Inflammatory macrophage treated with lipopolysaccharide for 1 hour (primary cell): ENCODE data around the gene SDHA.
"Not testable (repeated sequence)": the region's sequence is repeated elsewhere in the genome, so short reads cannot be mapped to it uniquely, and the experiment has no call there.

Experiments
- DNase-seq, 2 donors: peaks; one replicate each; pipeline ENCODE4 v3.0.0-alpha.2; 2020 to 2022

SDHA gene

DNA sequence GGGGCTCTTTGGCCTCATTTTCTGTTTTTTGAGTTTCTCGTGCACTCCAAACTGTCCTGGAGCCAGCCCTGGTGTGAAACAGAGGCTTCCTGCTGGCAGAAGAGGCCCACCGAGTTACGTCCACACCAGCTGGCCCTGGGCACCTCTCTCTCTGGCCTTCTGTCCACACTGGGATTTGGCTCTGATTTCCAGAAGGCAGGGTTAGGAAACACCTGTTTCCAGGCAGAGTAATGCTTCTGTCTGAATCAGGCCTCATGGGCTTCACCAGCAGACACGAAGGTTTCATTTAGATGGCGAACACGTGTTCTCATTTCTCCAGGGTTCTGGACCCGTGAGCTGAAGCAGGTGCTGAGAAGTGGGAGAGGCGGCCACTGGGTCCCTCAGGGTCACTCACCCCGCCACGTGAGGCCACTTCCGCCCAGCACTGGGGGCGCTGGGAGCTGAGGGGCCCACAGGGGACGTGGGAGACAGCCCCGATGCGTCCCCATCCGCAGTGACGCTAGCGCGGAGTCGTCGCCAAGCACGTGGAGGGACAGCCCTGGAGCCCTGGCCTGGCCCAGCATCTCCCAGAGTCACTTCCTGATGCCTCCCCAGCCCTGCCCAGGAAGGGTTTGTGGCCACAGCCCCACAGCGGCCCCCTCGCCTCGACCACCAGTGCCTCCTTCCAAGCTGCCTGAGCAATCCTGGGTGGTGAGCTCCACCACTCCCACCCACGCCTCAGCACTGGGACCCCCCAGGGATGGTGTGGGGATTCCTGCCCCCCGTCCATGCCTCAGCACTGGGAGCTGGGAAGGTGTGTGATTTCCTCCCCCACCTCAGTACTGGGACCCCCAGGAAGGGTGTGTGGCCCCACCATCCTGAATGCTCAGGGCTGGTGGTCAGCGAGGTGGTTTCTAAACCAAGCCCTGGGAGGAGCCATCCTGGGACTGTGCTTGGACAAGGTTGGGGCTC is 31.8 kb upstream of the SDHA start:
- no peak for DNase-seq

DNA sequence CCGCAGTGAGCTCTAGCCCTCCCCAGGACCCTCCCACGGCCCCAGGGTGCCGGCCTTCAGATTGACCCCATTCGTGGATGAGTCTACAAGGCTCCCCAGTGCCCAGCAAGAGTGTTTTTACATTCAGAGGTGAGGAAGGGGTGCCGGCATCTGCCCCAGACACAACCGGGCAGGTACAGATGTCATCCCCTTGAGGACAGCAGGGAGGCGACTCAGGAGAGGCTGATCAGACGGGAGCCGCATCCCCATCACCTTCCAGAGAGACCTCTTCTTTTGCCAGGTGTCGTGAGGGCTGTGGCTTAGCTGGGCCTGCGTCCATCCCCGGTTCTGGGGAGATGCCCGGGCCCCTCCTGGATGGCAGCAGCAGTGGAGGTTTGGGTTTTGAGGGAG is 31.1 kb upstream of the SDHA start:
- DNase-seq, result no peak

GRCh38 chr5:187617-188451 is 30.3 kb upstream of the SDHA start:
- no peak for DNase-seq

- peak; percentile 57 to 90 for DNase-seq
These were observed 29.3 kb upstream of the SDHA start for GRCh38 chr5:188488-189481.

- DNase-seq, result no peak
These were observed 28.6 kb upstream of the SDHA start for GRCh38 chr5:189486-189885.

GRCh38 chr5:189976-190365 is 28.1 kb upstream of the SDHA start:
- DNase-seq, result no peak

DNA sequence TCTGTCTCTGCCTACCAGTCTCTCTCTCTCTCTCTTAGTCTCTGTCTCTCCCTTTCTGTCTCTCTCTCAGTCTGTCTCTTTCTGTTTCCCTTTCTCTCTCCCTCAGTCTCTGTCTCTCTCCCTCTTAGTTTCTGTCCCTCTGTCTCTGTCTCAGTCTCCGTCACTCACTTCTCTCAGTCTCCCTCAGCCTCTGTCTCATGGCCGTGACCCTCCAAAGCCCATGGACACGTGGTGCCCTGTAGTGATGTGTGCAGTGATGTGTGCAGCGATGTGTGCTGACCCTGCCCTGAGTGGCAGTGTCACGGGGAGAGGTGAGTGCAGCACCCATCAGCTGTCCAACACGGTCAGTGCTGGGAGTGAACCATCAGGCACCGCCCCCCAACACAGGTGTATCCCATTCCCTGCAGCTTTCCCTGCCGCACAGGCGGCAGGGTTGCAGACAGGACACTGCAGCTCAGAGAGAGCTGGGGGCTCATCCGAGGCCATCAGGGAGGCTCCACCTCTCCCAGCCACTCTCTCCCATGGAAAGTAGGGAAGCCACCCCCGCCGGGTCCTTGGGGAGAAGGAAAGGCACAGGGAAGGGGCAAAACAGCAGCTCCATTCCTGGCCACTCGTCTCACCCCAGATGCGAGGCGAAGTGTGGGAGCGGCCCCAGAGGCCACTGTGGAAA is 27.6 kb upstream of the SDHA start:
- no peak for DNase-seq

GRCh38 chr5:191036-191948 is 26.8 kb upstream of the SDHA start, which contains the start of gene LRRC14B:
Gene LRRC14B (plus strand): TSS chr5:191495. CDS start chr5:191539, 44 bp downstream.
- DNase-seq, result no peak

- no peak for DNase-seq
These were observed 26.0 kb upstream of the SDHA start for GRCh38 chr5:191949-192690.

DNA sequence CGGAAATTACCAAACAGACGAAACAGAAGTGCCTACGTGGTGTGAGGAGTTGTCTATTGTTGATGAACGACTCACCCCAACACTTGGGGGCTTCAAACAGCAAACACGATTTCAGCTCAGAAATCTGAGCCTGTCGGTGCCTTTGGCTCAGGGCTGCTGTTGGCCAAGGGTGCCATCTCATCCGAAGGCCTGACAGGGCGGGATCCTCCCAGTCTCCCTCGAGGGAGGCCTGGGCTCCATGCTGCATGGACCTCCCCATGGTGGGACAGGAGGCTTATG is 25.5 kb upstream of the SDHA start:
- no peak for DNase-seq

GRCh38 chr5:192970-193831 is 24.9 kb upstream of the SDHA start:
- no peak for DNase-seq

- DNase-seq, result no peak
These were observed 24.0 kb upstream of the SDHA start for GRCh38 chr5:194102-194501.

GRCh38 chr5:194603-195209 is 23.4 kb upstream of the SDHA start:
- no peak for DNase-seq

DNA sequence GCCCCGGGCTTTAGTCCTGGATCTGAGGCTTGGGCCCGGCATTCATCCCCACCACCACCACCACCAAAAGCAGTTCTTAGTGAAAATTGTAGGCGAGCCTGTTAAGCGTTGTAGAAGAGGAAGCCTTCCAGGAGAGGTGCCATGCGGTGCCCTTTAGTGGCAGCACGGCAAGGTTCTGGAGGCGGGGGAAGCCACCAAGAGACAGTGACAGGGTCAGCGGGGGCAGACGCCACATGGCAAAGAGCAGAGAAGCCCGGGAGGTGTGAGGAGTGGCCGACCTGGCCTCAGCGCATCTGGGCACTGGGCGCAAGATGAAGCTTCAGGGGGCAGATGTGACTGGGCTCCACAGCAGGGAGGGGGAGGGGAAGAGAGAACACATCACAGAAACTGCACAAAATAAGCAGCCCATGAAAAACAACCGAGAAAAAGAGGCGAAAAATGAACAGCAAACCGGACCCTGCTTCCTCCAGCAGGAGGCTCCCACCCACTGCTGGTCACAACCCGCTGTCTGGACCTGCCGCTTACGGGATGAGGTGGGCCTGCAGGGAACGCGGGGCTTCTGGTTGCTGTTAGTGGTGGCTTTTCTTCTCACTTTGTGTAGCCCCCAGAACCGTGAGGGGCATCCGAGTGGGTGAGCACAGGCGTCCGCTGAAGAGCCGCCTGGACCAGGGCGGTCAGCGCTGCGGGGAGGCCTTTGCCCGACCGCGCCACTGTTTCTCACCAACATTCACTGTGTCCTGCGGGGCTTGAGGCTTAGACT is 22.5 kb upstream of the SDHA start:
- DNase-seq, result peak in 1 of 2 donors; percentile 4

DNA sequence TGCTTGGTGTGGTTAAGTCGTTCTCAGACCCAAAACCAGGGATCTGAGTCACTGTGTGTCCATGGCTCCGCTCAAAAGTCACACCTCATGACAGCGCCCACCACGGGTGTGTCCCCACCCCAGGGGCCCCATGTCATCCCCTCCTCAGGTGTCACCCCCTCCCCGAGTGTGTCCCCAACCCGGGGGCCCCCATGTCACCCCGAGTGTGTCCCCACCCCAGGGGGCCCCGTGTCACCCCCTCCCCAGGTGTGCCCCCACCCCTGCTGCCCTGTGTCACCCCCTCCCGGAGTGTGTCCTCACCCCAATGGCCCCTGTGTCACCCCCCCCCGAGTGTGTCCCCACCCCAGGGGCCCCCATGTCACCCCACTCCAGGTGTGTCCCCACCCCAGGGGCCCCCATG is 21.8 kb upstream of the SDHA start:
- DNase-seq, result no peak

- not testable (repeated sequence) for DNase-seq
These were observed 21.1 kb upstream of the SDHA start for GRCh38 chr5:197031-197430.

- DNase-seq, result no peak
These were observed 20.1 kb upstream of the SDHA start for GRCh38 chr5:197892-198489.
